NT2/D1 (cell line): ENCODE results near the gene BMP2.

Source experiments
- YY1 ChIP-seq: IDR thresholded peaks from 2 replicates; pipeline ENCODE4 v1.6.1; 2011; ENCODE audit not compliant: insufficient read length, insufficient read depth
- ZNF274 ChIP-seq: IDR thresholded peaks from 2 replicates; pipeline ENCODE4 v1.6.1; 2011; ENCODE audit warnings: mild to moderate bottlenecking, low read depth, low read length

- TF ChIP-seq ZNF274: no peak
- no peak for TF ChIP-seq YY1
Observed at GRCh38 chr20:6719369-6719721, 48.1 kb upstream of the BMP2 start.
